Prostate gland (tissue), 2 donors: ENCODE data around the gene CACYBP.

Experiments used
- CTCF ChIP-seq, 4 experiments: fragments of 200-600 bp in 2 of 4; fragments of 450-650 bp in 2 of 4; sonication (generic) in 2 of 4; IDR thresholded peaks; 1 replicate in 3 of 4; 2 replicates in 1 of 4; pipeline ENCODE4 v1.5.1; 2016 to 2019; ENCODE audit warnings: antibody characterized with exemption in 4 of 4, mild to moderate bottlenecking in 2 of 4, moderate library complexity in 2 of 4
- POLR2A ChIP-seq: fragments of 450-650 bp; IDR thresholded peaks from one replicate; pipeline ENCODE4 v1.6.1; 2016; ENCODE audit warnings: antibody characterized with exemption, mild to moderate bottlenecking
- POLR2AphosphoS5 ChIP-seq: sonication (generic); formaldehyde crosslinking; IDR thresholded peaks from one replicate; pipeline ENCODE4 v1.6.1; 2017; ENCODE audit warnings: antibody characterized with exemption

GRCh38 chr1:175043824-175044223 lies 44.1 kb downstream of the CACYBP start:
- TF ChIP-seq CTCF (IDR thresholded peaks at IDR 0.05) = no peak
- no peak for TF ChIP-seq POLR2A
- no peak for TF ChIP-seq POLR2AphosphoS5
